DOHH2 (cell line): ENCODE data around the gene ERVV-1.

Source experiments
- H3F3A ChIP-seq: fragments of 200-600 bp; sonication (generic), shearing (Covaris generic); 2 replicates; pipeline ENCODE4 v1.6.0; 2016; ENCODE audit warnings: antibody characterized with exemption, mild to moderate bottlenecking; ENCODE audit not compliant: control insufficient read depth, insufficient read depth
- H3K27ac ChIP-seq: fragments of 200-600 bp; sonication (generic); 2 replicates; pipeline ENCODE4 v1.5.1; 2014; ENCODE audit warnings: low read depth, mild to moderate bottlenecking, low read length, moderate library complexity
- H3K27me3 ChIP-seq: fragments of 200-600 bp; sonication (generic); 2 replicates; pipeline ENCODE4 v1.6.1; 2014; ENCODE audit warnings: mild to moderate bottlenecking, low read length, mixed read lengths; ENCODE audit not compliant: control insufficient read depth
- H3K36me3 ChIP-seq: fragments of 200-600 bp; sonication (generic); 2 replicates; pipeline ENCODE4 v1.6.1; 2014; ENCODE audit warnings: mild to moderate bottlenecking, low read length, moderate library complexity, mixed read lengths; ENCODE audit not compliant: control insufficient read depth
- H3K4me1 ChIP-seq: fragments of 200-600 bp; sonication (generic); 2 replicates; pipeline ENCODE4 v1.6.1; 2014; ENCODE audit warnings: mild to moderate bottlenecking, low read length, mixed read lengths; ENCODE audit not compliant: control insufficient read depth
- H3K4me2 ChIP-seq: fragments of 200-600 bp; sonication (generic); 2 replicates; pipeline ENCODE4 v1.6.0; 2014; ENCODE audit warnings: mild to moderate bottlenecking, low read length, moderate library complexity
- H3K4me3 ChIP-seq: fragments of 200-600 bp; sonication (generic); 2 replicates; pipeline ENCODE4 v1.5.1; 2014; ENCODE audit warnings: mild to moderate bottlenecking, low read length, mixed read lengths
- H3K79me2 ChIP-seq: fragments of 200-600 bp; sonication (generic); 2 replicates; pipeline ENCODE4 v1.6.1; 2014; ENCODE audit warnings: mild to moderate bottlenecking, low read length, mixed read lengths; ENCODE audit not compliant: control insufficient read depth
- H3K9me2 ChIP-seq: fragments of 200-600 bp; sonication (generic); replicated peaks from 2 replicates; pipeline ENCODE4 v1.6.1; 2014; ENCODE audit warnings: mild to moderate bottlenecking, low read length, mixed read lengths; ENCODE audit not compliant: control insufficient read depth
- H3K9me3 ChIP-seq: fragments of 200-600 bp; sonication (generic); 2 replicates; pipeline ENCODE4 v1.6.1; 2014; ENCODE audit warnings: antibody characterized with exemption, low read length, mixed read lengths; ENCODE audit not compliant: control insufficient read depth, insufficient read depth
- H4K20me1 ChIP-seq: fragments of 200-600 bp; sonication (generic); 2 replicates; pipeline ENCODE4 v1.6.0; 2014; ENCODE audit warnings: low read depth, mild to moderate bottlenecking, antibody characterized with exemption, low read length, moderate library complexity; ENCODE audit not compliant: control insufficient read depth, insufficient read depth
- CTCF ChIP-seq: fragments of 200-600 bp; sonication (generic); IDR thresholded peaks from one replicate; pipeline ENCODE4 v1.5.1; 2014; ENCODE audit warnings: antibody characterized with exemption, mild to moderate bottlenecking, low read depth, low read length; ENCODE audit not compliant: poor library complexity, severe bottlenecking
- EZH2phosphoT487 ChIP-seq: fragments of 200-600 bp; sonication (generic); IDR thresholded peaks from 2 replicates; pipeline ENCODE4 v1.6.1; 2017; ENCODE audit warnings: borderline replicate concordance, mild to moderate bottlenecking, antibody characterized with exemption, low read length, moderate library complexity, mixed read lengths

ERVV-1 gene

GRCh38 chr19:53010494-53010893 lies 3.2 kb upstream of the ERVV-1 start:
- Histone ChIP-seq H3K27me3 (no peaks in the 10 kb centered on the region), H3K36me3 (no peaks in the 10 kb centered on the region), H3K9me2 (no peaks in the 10 kb centered on the region), H3K4me1 (no peaks in the 10 kb centered on the region), H3K27ac (no peak overlapping the region), H3K4me3 (no peak overlapping the region), H3K9me3 (peaks cover 6% of the 10 kb centered on the region; the same call in 1 of the 2 replicates), H4K20me1 (no peaks in the 10 kb centered on the region), H3K79me2 (no peaks in the 10 kb centered on the region), H3F3A (no peaks in the 10 kb centered on the region), H3K4me2 (no peak overlapping the region)
- TF ChIP-seq CTCF (no peak), EZH2phosphoT487 (no peak)

- H3K27me3 ChIP-seq: no peaks in the 10 kb centered on the region
- no peaks in the 10 kb centered on the region for H4K20me1 ChIP-seq
- no peak for TF ChIP-seq CTCF
- TF ChIP-seq EZH2phosphoT487: no peak
- H3K4me1 ChIP-seq: no peaks in the 10 kb centered on the region
- peaks cover 6% of the 10 kb centered on the region; the same call in 1 of the 2 replicates for H3K9me3 ChIP-seq
- H3F3A ChIP-seq: no peaks in the 10 kb centered on the region
- H3K9me2 ChIP-seq: no peaks in the 10 kb centered on the region
- no peak overlapping the region for H3K27ac ChIP-seq
- no peak overlapping the region for H3K4me3 ChIP-seq
- no peaks in the 10 kb centered on the region for H3K79me2 ChIP-seq
- H3K4me2 ChIP-seq: no peak overlapping the region
- H3K36me3 ChIP-seq: no peaks in the 10 kb centered on the region
These were observed 1.7 kb upstream of the ERVV-1 start for GRCh38 chr19:53012006-53012405.

- no peak overlapping the region for H3K4me2 ChIP-seq
- H3K36me3 ChIP-seq: no peaks in the 10 kb centered on the region
- no peak overlapping the region for H3K27ac ChIP-seq
- no peaks in the 10 kb centered on the region for H4K20me1 ChIP-seq
- H3K9me2 ChIP-seq: no peaks in the 10 kb centered on the region
- peaks cover 3% of the 10 kb centered on the region; the same call in 1 of the 2 replicates for H3K9me3 ChIP-seq
- H3K4me3 ChIP-seq: no peak overlapping the region
- TF ChIP-seq EZH2phosphoT487: no peak
- no peak for TF ChIP-seq CTCF
- no peaks in the 10 kb centered on the region for H3K4me1 ChIP-seq
- H3F3A ChIP-seq: no peaks in the 10 kb centered on the region
- H3K27me3 ChIP-seq: no peaks in the 10 kb centered on the region
- no peaks in the 10 kb centered on the region for H3K79me2 ChIP-seq
These were observed 1.4 kb downstream of the ERVV-1 start for GRCh38 chr19:53015159-53015558.
